C1 segment of cervical spinal cord (tissue), 14 donors: ENCODE measurements around the gene NOL4L.

Experiments used
- DNase-seq, 14 donors: peaks; one replicate each; lab custom pipeline; 2025; lab: John Stamatoyannopoulos, UW

The NOL4L gene

GRCh38 chr20:32585011-32585585 is at the start of gene NOL4L:
NOL4L (minus strand) TSS chr20:32585333; CDS start chr20:32584890, 443 bp downstream.
- DNase-seq, result peak in 6 of 14 donors; percentile 16 to 54 (median 32)

GRCh38 chr20:32634041-32634805 is 49.1 kb upstream of the NOL4L start:
- no peak for DNase-seq

- no peak for DNase-seq
Observed at GRCh38 chr20:32632461-32633354, 47.6 kb upstream of the NOL4L start.

- DNase-seq, result no peak
Observed at GRCh38 chr20:32631933-32632460, 46.9 kb upstream of the NOL4L start.

- no peak for DNase-seq
Observed at GRCh38 chr20:32629813-32630212, 44.7 kb upstream of the NOL4L start.

GRCh38 chr20:32628960-32629530 is 43.9 kb upstream of the NOL4L start:
- DNase-seq, result no peak

GRCh38 chr20:32626859-32627636 is 41.9 kb upstream of the NOL4L start:
- DNase-seq, result peak in 12 of 14 donors; percentile 19 to 77 (median 52)

GRCh38 chr20:32626407-32626806 is 41.3 kb upstream of the NOL4L start:
- no peak for DNase-seq

GRCh38 chr20:32625996-32626395 is 40.9 kb upstream of the NOL4L start:
- no peak for DNase-seq

- no peak for DNase-seq
Observed at GRCh38 chr20:32624687-32625345, 39.7 kb upstream of the NOL4L start.

GRCh38 chr20:32623667-32624157 is 38.6 kb upstream of the NOL4L start:
- no peak for DNase-seq

GRCh38 chr20:32622585-32623468 is 37.7 kb upstream of the NOL4L start:
- no peak for DNase-seq

- no peak for DNase-seq
Observed at GRCh38 chr20:32621891-32622584, 36.9 kb upstream of the NOL4L start.

GRCh38 chr20:32621071-32621890 is 36.1 kb upstream of the NOL4L start:
- no peak for DNase-seq

- DNase-seq, result no peak
Observed at GRCh38 chr20:32619586-32619985, 34.5 kb upstream of the NOL4L start.

- DNase-seq, result no peak
Observed at GRCh38 chr20:32614772-32615171, 29.6 kb upstream of the NOL4L start.

- DNase-seq, result no peak
Observed at GRCh38 chr20:32614303-32614702, 29.2 kb upstream of the NOL4L start.
